Measurements from ENCODE around the gene GKAP1. TPM values are rescaled to one million over a fixed set of nuclear protein-coding genes. Genes with fewer than 3 reads are reported as not detected.

GKAP1 gene
- total and polyA plus RNA-seq, 2 donors (not counting 3 experiments of a cell fraction or from before 2014, with no cell fraction given): 1.3 to 2.5 TPM

GRCh38 chr9:83765376-83765775, 52.2 kb downstream of the GKAP1 start:
- Histone ChIP-seq H3K9me1 (replicated peaks; ENCODE audit: control insufficient read depth, extremely low read depth, insufficient read depth, low read length) (no peaks in the 10 kb centered on the region), H3K9me3 (replicated peaks; ENCODE audit: control insufficient read depth, insufficient read depth, low read length) (no peaks in the 10 kb centered on the region), H3K27me3 (ENCODE audit: control insufficient read depth in 2 of 2, insufficient read depth in 2 of 2, low read length in 2 of 2) (no peaks in the 10 kb centered on the region), H4K20me1 (replicated peaks; ENCODE audit: control insufficient read depth, extremely low read depth, insufficient read depth, low read length) (no peaks in the 10 kb centered on the region), H3K4me2 (ENCODE audit: insufficient read depth, low read length) (no peak overlapping the region), H3K36me3 (ENCODE audit: control insufficient read depth in 2 of 2, extremely low read depth in 1 of 2, insufficient read depth in 2 of 2, low read length in 2 of 2) (no peaks in the 10 kb centered on the region), H3K4me1 (ENCODE audit: control insufficient read depth, extremely low read depth, insufficient read depth, low read length) (no peaks in the 10 kb centered on the region), H3K4me3 (replicated peaks in 1 of 3; ENCODE audit: insufficient read depth in 1 of 3, low read depth in 1 of 3, low read length in 3 of 3) (no peak overlapping the region), H3K9ac (replicated peaks; ENCODE audit: extremely low read depth, insufficient read depth, low read length) (no peak overlapping the region), H3K79me2 (ENCODE audit: control insufficient read depth, insufficient read depth, low read length) (no peaks in the 10 kb centered on the region), H3K27ac (ENCODE audit: insufficient read depth, low read depth, low read length) (no peak overlapping the region), H2AFZ (ENCODE audit: low read depth, low read length) (no peak overlapping the region)
- no peak for DNase-seq (ENCODE audit: low read depth, low spot score)
- BruUV-seq (replicated peaks): no TSS peak
- CTCF ChIA-PET: no interaction called here
- dilution Hi-C loops (cut with MboI; ENCODE audit: extremely low pct_ligation_motif_present, low sequenced_read_pairs): no loop called here
- no peak for TF ChIP-seq MYC (IDR thresholded peaks at IDR 0.05; ENCODE audit: low read depth, low read length)
- TF ChIP-seq EZH2 (IDR thresholded peaks at IDR 0.05; ENCODE audit: borderline replicate concordance, low read depth, low read length, severe bottlenecking): no peak
- no peak for TF ChIP-seq POLR2A (IDR thresholded peaks at IDR 0.05; ENCODE audit: low read depth, low read length)
- no peak for TF ChIP-seq CTCF (IDR thresholded peaks at IDR 0.05; ENCODE audit: extremely low read depth in 1 of 2, insufficient read depth in 1 of 2, low read depth in 1 of 2, low read length in 2 of 2)
- TF ChIP-seq JUN (IDR thresholded peaks at IDR 0.05; ENCODE audit: borderline replicate concordance, insufficient read depth, insufficient read length, low read depth): no peak
- no peak for TF ChIP-seq MAX (IDR thresholded peaks at IDR 0.05; ENCODE audit: insufficient read depth, insufficient read length)
- intact Hi-C loops (cut with micrococcal nuclease): no loop called here
- FAIRE-seq: no peak
- POLR2A ChIA-PET: no interaction called here
